GM23338 (cell line): ENCODE measurements around the gene ADCY7. TPM values are rescaled to one million over a fixed set of nuclear protein-coding genes. Genes with fewer than 3 reads are reported as not detected.

Source experiments
- ATAC-seq: fragments of 200-7000 bp; cut with Tn5 transposase; 3 replicates; pipeline ENCODE4 v1.9.1; 2020
- DNase-seq: peaks from one replicate; pipeline ENCODE4 v3.0.0-alpha.2; 2015; ENCODE audit warnings: low spot score
- H2AFZ ChIP-seq: fragments of 200-600 bp; sonication (generic); 2 replicates; pipeline ENCODE4 v1.8.0; 2016; ENCODE audit warnings: antibody characterized with exemption, mild to moderate bottlenecking, moderate library complexity
- H3F3A ChIP-seq: fragments of 200-600 bp; sonication (generic); replicated peaks from 2 replicates; pipeline ENCODE4 v1.8.0; 2017; ENCODE audit warnings: antibody characterized with exemption, mixed run types, low read depth
- H3K27ac ChIP-seq: fragments of 200-600 bp; sonication (generic); 2 replicates; pipeline ENCODE4 v1.6.1; 2016; ENCODE audit warnings: low read depth
- H3K27me3 ChIP-seq: fragments of 200-600 bp; sonication (generic); 2 replicates; pipeline ENCODE4 v1.8.0; 2016; ENCODE audit warnings: mild to moderate bottlenecking, mixed run types, moderate library complexity; ENCODE audit not compliant: insufficient read depth
- H3K36me3 ChIP-seq: fragments of 200-600 bp; sonication (generic); 2 replicates; pipeline ENCODE4 v1.8.0; 2016; ENCODE audit warnings: mild to moderate bottlenecking; ENCODE audit not compliant: insufficient read depth
- H3K4me1 ChIP-seq: fragments of 200-600 bp; sonication (generic); 2 replicates; pipeline ENCODE4 v1.8.0; 2016; ENCODE audit warnings: mild to moderate bottlenecking, moderate library complexity; ENCODE audit not compliant: insufficient read depth
- H3K4me2 ChIP-seq: fragments of 200-600 bp; sonication (generic); 2 replicates; pipeline ENCODE4 v1.7.1; 2017; ENCODE audit warnings: mixed run types
- H3K4me3 ChIP-seq: fragments of 200-600 bp; sonication (generic); 2 replicates; pipeline ENCODE4 v1.6.1; 2016; ENCODE audit warnings: mixed run types
- H3K79me2 ChIP-seq: fragments of 200-600 bp; sonication (generic); replicated peaks from 2 replicates; pipeline ENCODE4 v1.8.0; 2017; ENCODE audit warnings: mild to moderate bottlenecking; ENCODE audit not compliant: insufficient read depth
- H3K9me2 ChIP-seq: fragments of 200-600 bp; sonication (generic); 2 replicates; pipeline ENCODE4 v1.8.0; 2017; ENCODE audit not compliant: insufficient read depth
- H4K20me1 ChIP-seq: fragments of 200-600 bp; sonication (generic); replicated peaks from 2 replicates; pipeline ENCODE4 v1.8.0; 2017; ENCODE audit warnings: mild to moderate bottlenecking; ENCODE audit not compliant: insufficient read depth
- H3K27ac Mint-ChIP-seq: 2 replicates; pipeline ENCODE4 v1.8.0; 2020; ENCODE audit warnings: inconsistent platforms, mild to moderate bottlenecking, moderate library complexity, mixed read lengths
- H3K27me3 Mint-ChIP-seq: 3 replicates; pipeline ENCODE4 v1.8.0; 2022; ENCODE audit warnings: low read depth, mild to moderate bottlenecking, moderate library complexity, mixed read lengths, inconsistent platforms; ENCODE audit not compliant: insufficient read depth, poor library complexity
- H3K36me3 Mint-ChIP-seq: 3 replicates; pipeline ENCODE4 v1.8.0; 2021; ENCODE audit warnings: low read depth, mild to moderate bottlenecking, inconsistent platforms, moderate library complexity, mixed read lengths
- H3K4me1 Mint-ChIP-seq: 3 replicates; pipeline ENCODE4 v1.8.0; 2020; ENCODE audit warnings: mild to moderate bottlenecking, inconsistent platforms, mixed read lengths
- H3K4me3 Mint-ChIP-seq: 3 replicates; pipeline ENCODE4 v1.8.0; 2021; ENCODE audit warnings: moderate library complexity, mild to moderate bottlenecking, inconsistent platforms, mixed read lengths
- H3K9me3 Mint-ChIP-seq: 3 replicates; pipeline ENCODE4 v1.8.0; 2020; ENCODE audit warnings: moderate library complexity, mild to moderate bottlenecking, inconsistent platforms, mixed read lengths
- CREB1 ChIP-seq: fragments of 250-450 bp; sonication (Bioruptor Pico); IDR thresholded peaks from 2 replicates; pipeline ENCODE4 v1.5.0; 2020; ENCODE audit warnings: low read depth, mild to moderate bottlenecking, moderate library complexity
- CTCF ChIP-seq, 2 experiments: fragments of 200-600 bp in 1 of 2; sonication (generic) in 1 of 2; conservative IDR thresholded peaks; 2 replicates each; pipeline versions ENCODE4 v1.5.1 to v1.6.1; 2016 to 2017; ENCODE audit warnings: antibody characterized with exemption in 2 of 2, low read depth in 2 of 2, mild to moderate bottlenecking in 2 of 2, moderate library complexity in 1 of 2
- ETS1 ChIP-seq: IDR thresholded peaks from 2 replicates; pipeline ENCODE4 v1.6.1; 2016; ENCODE audit warnings: antibody characterized with exemption
- EZH2 ChIP-seq: fragments of 200-600 bp; sonication (generic); IDR thresholded peaks from one replicate; pipeline ENCODE4 v1.8.0; 2017; ENCODE audit warnings: antibody characterized with exemption, mild to moderate bottlenecking, low read depth; ENCODE audit not compliant: unreplicated experiment
- EZH2phosphoT487 ChIP-seq: fragments of 200-600 bp; sonication (generic); IDR thresholded peaks from one replicate; pipeline ENCODE4 v1.8.1; 2018; ENCODE audit warnings: antibody characterized with exemption; ENCODE audit not compliant: unreplicated experiment
- JUNB ChIP-seq: IDR thresholded peaks from one replicate; pipeline ENCODE4 v1.6.1; 2016; ENCODE audit warnings: antibody characterized with exemption; ENCODE audit not compliant: unreplicated experiment
- NANOG ChIP-seq: IDR thresholded peaks from 2 replicates; pipeline ENCODE4 v1.6.1; 2016; ENCODE audit warnings: antibody characterized with exemption, borderline replicate concordance
- POLR2AphosphoS5 ChIP-seq: IDR thresholded peaks from 2 replicates; pipeline ENCODE4 v1.6.1; 2016; ENCODE audit warnings: antibody characterized with exemption, low read depth
- REST ChIP-seq: IDR thresholded peaks from one replicate; pipeline ENCODE4 v1.6.1; 2018; ENCODE audit warnings: antibody characterized with exemption; ENCODE audit not compliant: unreplicated experiment
- STAT1 ChIP-seq: IDR thresholded peaks from one replicate; pipeline ENCODE4 v1.6.1; 2016; ENCODE audit warnings: antibody characterized with exemption; ENCODE audit not compliant: unreplicated experiment
- ZNF331 ChIP-seq: fragments of 250-450 bp; sonication (Bioruptor Pico); IDR thresholded peaks from 2 replicates; pipeline ENCODE4 v1.5.0; 2020; ENCODE audit warnings: low read depth, mild to moderate bottlenecking, moderate library complexity
- ZNF462 ChIP-seq: fragments of 250-450 bp; sonication (Bioruptor Pico); IDR thresholded peaks from 2 replicates; pipeline ENCODE4 v1.5.0; 2020; ENCODE audit warnings: mild to moderate bottlenecking, moderate library complexity
- polyA plus RNA-seq: library from polyadenylated mRNA; unstranded; fragments of >200 nt; fragmentation: Nextera tagmentation; extraction: Ambion mirVana; gene quantifications from 2 replicates; pipeline ENCODE4 v1.2.1, GENCODE V29; 2016
- total RNA-seq: library from RNA; depleted of rRNA; stranded (reverse); fragments of >200 nt; shearing (Covaris generic); gene quantifications from 2 replicates; pipeline ENCODE4 v1.2.3, GENCODE V29; 2014

The ADCY7 gene
- total and polyA plus RNA-seq, 2 experiments from 2014 or later = 2.4 to 10.5 TPM

- Mint-ChIP-seq H3K27ac (no peak overlapping the region), H3K9me3 (no peaks in the 10 kb centered on the region), H3K36me3 (no peaks in the 10 kb centered on the region; the same call in 2 of the 3 replicates), H3K27me3 (peaks cover 22% of the 10 kb centered on the region), H3K4me1 (peaks cover 26% of the 10 kb centered on the region), H3K4me3 (no peak overlapping the region; the same call in 2 of the 3 replicates)
- DNase-seq (peak; percentile 37), ATAC-seq (peak; percentile 6)
- H3K4me2 ChIP-seq = no peak overlapping the region
- 0 out of 2 replicates have a peak, but pooled peaks cover 11% of the 10 kb centered on the region for H3F3A ChIP-seq
- no peak overlapping the region for H3K4me3 ChIP-seq
- no peaks in the 10 kb centered on the region for H4K20me1 ChIP-seq
- no peaks in the 10 kb centered on the region for H3K36me3 ChIP-seq
- H3K27ac ChIP-seq = peak overlapping the region; percentile 69; the same call in 1 of the 2 replicates
- no peaks in the 10 kb centered on the region for H3K79me2 ChIP-seq
- TF ChIP-seq REST = no peak
- no peak for TF ChIP-seq ETS1
- TF ChIP-seq ZNF331 (CRISPR knock-in tag) = no peak
- no peak for TF ChIP-seq NANOG
- no peak for TF ChIP-seq CREB1
- TF ChIP-seq EZH2phosphoT487 = no peak
- no peak for TF ChIP-seq JUNB
- no peak for TF ChIP-seq STAT1
- no peak for TF ChIP-seq EZH2
- no peak for TF ChIP-seq ZNF462 (CRISPR knock-in tag)
- TF ChIP-seq POLR2AphosphoS5 = no peak
- TF ChIP-seq CTCF (conservative IDR thresholded peaks at IDR 0.05; ENCODE audit: low read depth in 2 of 2) = no peak
- no peaks in the 10 kb centered on the region for H3K9me2 ChIP-seq
- H2AFZ ChIP-seq = no peak overlapping the region
- peaks cover 24% of the 10 kb centered on the region for H3K4me1 ChIP-seq
- H3K27me3 ChIP-seq = peaks cover 18% of the 10 kb centered on the region
Measured at GRCh38 chr16:50248845-50249244, 17.5 kb upstream of the ADCY7 start.
